ENCODE data around the gene PPP1R15B. TPM values are rescaled to one million over a fixed set of nuclear protein-coding genes. Genes with fewer than 3 reads are reported as not detected.
"Not testable (repeated sequence)": the region's sequence is repeated elsewhere in the genome, so short reads cannot be mapped to it uniquely, and the experiment has no call there.

The PPP1R15B gene
- total RNA-seq, 1 donor from 2014 or later: 41.0 TPM

DNA sequence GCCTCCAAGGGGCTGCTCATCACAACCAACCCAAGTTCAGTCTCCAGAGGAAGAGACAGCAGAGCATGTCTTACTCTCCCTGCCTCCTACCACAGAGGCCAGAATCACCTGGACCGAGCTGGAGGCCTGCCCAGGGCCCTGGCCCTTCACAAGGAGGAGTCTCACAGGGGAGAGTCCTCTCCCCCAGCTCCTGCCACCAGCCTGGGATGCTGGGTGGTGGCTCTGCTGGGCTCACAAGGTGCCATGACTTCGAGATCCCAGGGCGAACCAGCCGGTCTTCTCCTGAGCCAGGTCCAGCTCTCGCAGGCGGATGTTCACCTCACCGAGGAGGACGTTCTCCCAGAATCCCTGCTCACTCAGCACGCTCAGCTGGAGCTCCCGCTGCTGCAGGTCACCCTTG, 13.0 kb upstream of the PPP1R15B start:
- Mint-ChIP-seq H3K4me3 (ENCODE audit: unreplicated experiment) (no peak overlapping the region), H3K27me3 (ENCODE audit: low read depth) (no peaks in the 10 kb centered on the region), H3K4me1 (ENCODE audit: low read depth) (peaks cover 18% of the 10 kb centered on the region), H3K9me3 (ENCODE audit: low read depth) (no peaks in the 10 kb centered on the region), H3K27ac (ENCODE audit: unreplicated experiment) (no peak overlapping the region), H3K36me3 (ENCODE audit: low read depth) (peaks cover 17% of the 10 kb centered on the region)
- TF ChIP-seq, protein P1, sequence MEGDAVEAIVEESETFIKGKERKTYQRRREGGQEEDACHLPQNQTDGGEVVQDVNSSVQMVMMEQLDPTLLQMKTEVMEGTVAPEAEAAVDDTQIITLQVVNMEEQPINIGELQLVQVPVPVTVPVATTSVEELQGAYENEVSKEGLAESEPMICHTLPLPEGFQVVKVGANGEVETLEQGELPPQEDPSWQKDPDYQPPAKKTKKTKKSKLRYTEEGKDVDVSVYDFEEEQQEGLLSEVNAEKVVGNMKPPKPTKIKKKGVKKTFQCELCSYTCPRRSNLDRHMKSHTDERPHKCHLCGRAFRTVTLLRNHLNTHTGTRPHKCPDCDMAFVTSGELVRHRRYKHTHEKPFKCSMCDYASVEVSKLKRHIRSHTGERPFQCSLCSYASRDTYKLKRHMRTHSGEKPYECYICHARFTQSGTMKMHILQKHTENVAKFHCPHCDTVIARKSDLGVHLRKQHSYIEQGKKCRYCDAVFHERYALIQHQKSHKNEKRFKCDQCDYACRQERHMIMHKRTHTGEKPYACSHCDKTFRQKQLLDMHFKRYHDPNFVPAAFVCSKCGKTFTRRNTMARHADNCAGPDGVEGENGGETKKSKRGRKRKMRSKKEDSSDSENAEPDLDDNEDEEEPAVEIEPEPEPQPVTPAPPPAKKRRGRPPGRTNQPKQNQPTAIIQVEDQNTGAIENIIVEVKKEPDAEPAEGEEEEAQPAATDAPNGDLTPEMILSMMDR (IDR thresholded peaks at IDR 0.05): no peak
- no peak for DNase-seq (ENCODE audit: low spot score)

DNA sequence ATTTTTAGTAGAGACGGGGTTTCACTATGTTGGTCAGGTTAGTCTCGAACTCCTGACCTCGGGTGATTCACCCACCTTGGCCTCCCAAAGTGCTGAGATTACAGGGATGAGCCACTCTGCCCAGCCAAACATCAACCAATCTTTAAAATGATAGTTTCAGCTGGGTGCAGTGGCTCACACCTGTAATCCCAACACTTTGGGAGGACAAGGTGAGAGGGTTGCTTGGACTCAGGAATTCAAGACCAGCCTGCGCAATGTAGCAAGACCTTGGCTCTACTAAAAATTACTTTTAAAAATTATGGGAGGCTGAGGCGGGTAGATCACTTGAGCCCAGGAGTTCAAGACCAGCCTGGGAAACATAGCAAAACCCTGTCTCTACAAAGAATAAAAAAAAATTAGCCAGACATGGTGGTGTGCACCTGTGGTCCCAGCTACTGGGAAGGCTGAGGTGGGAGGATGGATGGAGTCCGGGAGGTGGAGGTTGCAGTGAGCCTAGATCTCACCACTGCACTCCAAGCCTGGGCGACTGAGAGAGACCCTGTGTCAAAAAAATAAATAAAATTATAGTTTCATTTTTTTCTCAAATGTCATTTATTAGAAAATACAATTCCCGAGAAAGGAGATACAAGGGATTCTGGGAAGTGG, 10.6 kb upstream of the PPP1R15B start:
- peak overlapping the region; percentile 13 for H3K27ac Mint-ChIP-seq (ENCODE audit: unreplicated experiment)
- H3K36me3 Mint-ChIP-seq (ENCODE audit: low read depth): peaks cover 13% of the 10 kb centered on the region
- H3K4me3 Mint-ChIP-seq (ENCODE audit: unreplicated experiment); H3K27me3 Mint-ChIP-seq (ENCODE audit: low read depth); DNase-seq (ENCODE audit: low spot score); H3K9me3 Mint-ChIP-seq (ENCODE audit: low read depth): not testable (repeated sequence)
- peaks cover 42% of the 10 kb centered on the region for H3K4me1 Mint-ChIP-seq (ENCODE audit: low read depth)

DNA sequence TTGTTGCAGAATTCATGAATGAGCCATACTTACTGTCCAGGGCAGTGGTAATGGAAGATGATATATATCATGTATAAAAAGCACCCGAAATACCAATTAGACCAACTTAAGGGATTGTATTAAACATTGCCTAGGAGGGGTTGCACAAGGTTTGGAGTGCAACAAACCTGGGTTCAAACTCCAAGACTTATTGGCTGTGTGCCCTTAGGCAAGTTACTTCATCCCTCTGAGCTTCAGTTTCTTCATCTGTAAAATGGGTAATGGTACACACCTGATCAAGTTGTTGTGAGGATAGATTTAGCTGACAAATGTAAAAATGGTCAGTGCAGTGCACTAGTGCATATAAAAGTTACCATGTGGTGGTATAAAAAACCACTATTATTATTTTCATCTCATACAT, 9.8 kb upstream of the PPP1R15B start:
- DNase-seq (ENCODE audit: low spot score): no peak
- no peaks in the 10 kb centered on the region for H3K9me3 Mint-ChIP-seq (ENCODE audit: low read depth)
- TF ChIP-seq, protein P1 (IDR thresholded peaks at IDR 0.05): no peak
- H3K4me3 Mint-ChIP-seq (ENCODE audit: unreplicated experiment): no peak overlapping the region
- H3K36me3 Mint-ChIP-seq (ENCODE audit: low read depth): peaks cover 10% of the 10 kb centered on the region
- peaks cover 47% of the 10 kb centered on the region for H3K4me1 Mint-ChIP-seq (ENCODE audit: low read depth)
- no peak overlapping the region for H3K27ac Mint-ChIP-seq (ENCODE audit: unreplicated experiment)
- no peaks in the 10 kb centered on the region for H3K27me3 Mint-ChIP-seq (ENCODE audit: low read depth)

DNA sequence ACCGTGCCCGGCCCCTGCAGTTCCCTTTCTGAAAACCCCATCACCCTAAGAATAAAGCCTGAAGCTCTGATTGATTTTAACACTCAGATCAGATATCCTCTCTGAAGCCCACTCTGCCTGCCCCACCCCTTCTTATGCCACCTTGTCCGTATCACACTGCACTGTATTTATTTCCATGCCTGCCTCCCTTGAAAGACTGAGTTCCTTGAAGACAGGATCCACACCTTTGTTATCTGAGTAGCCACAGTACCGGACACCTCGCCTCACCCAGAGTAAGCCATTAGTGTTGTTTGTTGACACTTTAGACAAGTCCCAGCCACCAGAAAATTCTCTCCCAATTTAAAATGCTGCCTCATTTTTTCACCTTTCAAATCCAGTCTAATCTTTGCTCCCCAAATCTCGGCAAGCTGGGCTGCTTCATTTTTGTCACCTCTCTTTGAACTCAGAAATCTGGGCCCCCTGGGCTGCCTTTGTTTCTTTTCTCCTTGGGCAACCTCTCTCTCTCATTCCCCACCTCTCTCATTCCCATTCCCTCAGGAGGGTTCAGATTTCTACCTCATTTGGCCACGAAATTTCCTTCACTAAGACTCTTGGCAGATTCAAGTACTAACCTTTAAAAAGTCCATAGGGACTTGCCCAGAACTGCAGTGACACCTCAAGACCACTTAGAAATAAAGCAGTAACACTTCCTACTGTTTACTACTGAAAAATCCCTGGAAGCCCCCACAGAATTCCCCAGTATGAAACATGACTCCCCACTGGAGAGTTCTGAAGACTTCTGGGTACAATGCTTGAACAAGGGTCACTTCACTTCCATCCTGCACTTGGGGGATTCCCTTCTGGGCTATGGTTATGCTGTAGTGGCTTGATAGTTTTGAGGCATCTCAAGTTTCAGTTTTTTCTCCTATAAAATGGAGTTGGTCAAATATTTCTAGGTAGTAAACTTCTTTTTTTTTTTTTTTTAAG, 8.7 kb upstream of the PPP1R15B start:
- no peak for DNase-seq (ENCODE audit: low spot score)
- H3K4me1 Mint-ChIP-seq (ENCODE audit: low read depth): peaks cover 53% of the 10 kb centered on the region
- H3K27ac Mint-ChIP-seq (ENCODE audit: unreplicated experiment): peak overlapping the region; percentile 84
- H3K4me3 Mint-ChIP-seq (ENCODE audit: unreplicated experiment): no peak overlapping the region
- no peaks in the 10 kb centered on the region for H3K9me3 Mint-ChIP-seq (ENCODE audit: low read depth)
- H3K27me3 Mint-ChIP-seq (ENCODE audit: low read depth): no peaks in the 10 kb centered on the region
- TF ChIP-seq, protein P1 (IDR thresholded peaks at IDR 0.05): no peak
- peaks cover 5% of the 10 kb centered on the region for H3K36me3 Mint-ChIP-seq (ENCODE audit: low read depth)

DNA sequence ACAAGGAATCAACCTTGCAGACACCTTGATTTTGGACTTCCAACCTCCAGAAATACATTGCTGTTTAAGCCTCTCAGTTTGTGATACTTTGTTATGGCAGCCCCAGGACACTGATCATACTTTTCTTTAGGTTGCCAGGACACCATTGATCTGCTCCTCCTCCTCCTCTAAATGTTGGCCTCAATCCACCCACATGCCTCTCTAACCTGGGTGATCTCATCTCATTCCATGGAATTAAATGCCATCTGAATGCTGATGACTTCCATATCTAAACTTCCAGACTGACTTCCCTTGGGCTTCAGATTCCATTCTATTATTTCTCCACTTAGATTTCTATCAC, 7.4 kb upstream of the PPP1R15B start:
- peak overlapping the region; percentile 98 for H3K27ac Mint-ChIP-seq (ENCODE audit: unreplicated experiment)
- H3K9me3 Mint-ChIP-seq (ENCODE audit: low read depth): no peaks in the 10 kb centered on the region
- DNase-seq (ENCODE audit: low spot score): no peak
- peaks cover 2% of the 10 kb centered on the region for H3K36me3 Mint-ChIP-seq (ENCODE audit: low read depth)
- peaks cover 53% of the 10 kb centered on the region for H3K4me1 Mint-ChIP-seq (ENCODE audit: low read depth)
- no peak overlapping the region for H3K4me3 Mint-ChIP-seq (ENCODE audit: unreplicated experiment)
- no peaks in the 10 kb centered on the region for H3K27me3 Mint-ChIP-seq (ENCODE audit: low read depth)
- TF ChIP-seq, protein P1 (IDR thresholded peaks at IDR 0.05): no peak
